ENCODE measurements around the gene TRPM2. TPM values are rescaled to one million over a fixed set of nuclear protein-coding genes. Genes with fewer than 3 reads are reported as not detected.

TRPM2 gene
- total RNA-seq, 1 experiment from 2014 or later, result 0.26 TPM

GRCh38 chr21:44461464-44462001 is 108.1 kb downstream of the TRPM2 start:
- TF ChIP-seq, protein P1, sequence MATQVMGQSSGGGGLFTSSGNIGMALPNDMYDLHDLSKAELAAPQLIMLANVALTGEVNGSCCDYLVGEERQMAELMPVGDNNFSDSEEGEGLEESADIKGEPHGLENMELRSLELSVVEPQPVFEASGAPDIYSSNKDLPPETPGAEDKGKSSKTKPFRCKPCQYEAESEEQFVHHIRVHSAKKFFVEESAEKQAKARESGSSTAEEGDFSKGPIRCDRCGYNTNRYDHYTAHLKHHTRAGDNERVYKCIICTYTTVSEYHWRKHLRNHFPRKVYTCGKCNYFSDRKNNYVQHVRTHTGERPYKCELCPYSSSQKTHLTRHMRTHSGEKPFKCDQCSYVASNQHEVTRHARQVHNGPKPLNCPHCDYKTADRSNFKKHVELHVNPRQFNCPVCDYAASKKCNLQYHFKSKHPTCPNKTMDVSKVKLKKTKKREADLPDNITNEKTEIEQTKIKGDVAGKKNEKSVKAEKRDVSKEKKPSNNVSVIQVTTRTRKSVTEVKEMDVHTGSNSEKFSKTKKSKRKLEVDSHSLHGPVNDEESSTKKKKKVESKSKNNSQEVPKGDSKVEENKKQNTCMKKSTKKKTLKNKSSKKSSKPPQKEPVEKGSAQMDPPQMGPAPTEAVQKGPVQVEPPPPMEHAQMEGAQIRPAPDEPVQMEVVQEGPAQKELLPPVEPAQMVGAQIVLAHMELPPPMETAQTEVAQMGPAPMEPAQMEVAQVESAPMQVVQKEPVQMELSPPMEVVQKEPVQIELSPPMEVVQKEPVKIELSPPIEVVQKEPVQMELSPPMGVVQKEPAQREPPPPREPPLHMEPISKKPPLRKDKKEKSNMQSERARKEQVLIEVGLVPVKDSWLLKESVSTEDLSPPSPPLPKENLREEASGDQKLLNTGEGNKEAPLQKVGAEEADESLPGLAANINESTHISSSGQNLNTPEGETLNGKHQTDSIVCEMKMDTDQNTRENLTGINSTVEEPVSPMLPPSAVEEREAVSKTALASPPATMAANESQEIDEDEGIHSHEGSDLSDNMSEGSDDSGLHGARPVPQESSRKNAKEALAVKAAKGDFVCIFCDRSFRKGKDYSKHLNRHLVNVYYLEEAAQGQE (IDR thresholded peaks at IDR 0.05; ENCODE audit: insufficient read depth in 1 of 2, low read depth in 2 of 2, low read length in 1 of 2), result no peak
- TF ChIP-seq CTCF (IDR thresholded peaks at IDR 0.05), result peak; percentile 42; the same call in 1 of the 2 replicates

GRCh38 chr21:44462086-44462833 is 108.8 kb downstream of the TRPM2 start:
- ChIA-PET POLR2A (no interaction called here), CTCF (no interaction called here)
- no TSS peak for BruUV-seq (replicated peaks)
- DNase-seq (ENCODE audit: low read depth, low spot score) (no peak), ATAC-seq (no peak)
- Histone ChIP-seq H3K9me3 (ENCODE audit: control insufficient read depth, insufficient read depth, low read depth, low read length) (no peaks in the 10 kb centered on the region), H3K27ac (ENCODE audit: low read length) (no peak overlapping the region), H3K36me3 (ENCODE audit: control insufficient read depth, insufficient read depth, low read length) (no peaks in the 10 kb centered on the region), H3K4me1 (ENCODE audit: control insufficient read depth, insufficient read depth, low read length) (no peaks in the 10 kb centered on the region), H3K27me3 (ENCODE audit: control insufficient read depth, insufficient read depth, low read length) (no peaks in the 10 kb centered on the region), H3K4me3 (ENCODE audit: low read depth in 2 of 2, low read length in 2 of 2) (no peak overlapping the region)
- intact Hi-C loops (cut with micrococcal nuclease; ENCODE audit: unreplicated experiment), result no loop called here
- in situ Hi-C loops (cut with HindIII; ENCODE audit: low pct_unique_long_range_greater_than_20kb, low sequenced_read_pairs), result no loop called here
- TF ChIP-seq POLR2AphosphoS5 (IDR thresholded peaks at IDR 0.05; ENCODE audit: low read depth, low read length) (no peak), CTCF (IDR thresholded peaks at IDR 0.05) (no peak), SIN3A (IDR thresholded peaks at IDR 0.05; ENCODE audit: borderline replicate concordance, insufficient read depth, low read depth, low read length) (no peak), TCF7L2 (IDR thresholded peaks at IDR 0.05; ENCODE audit: low read depth, low read length) (no peak)
- TF ChIP-seq, protein P1 (IDR thresholded peaks at IDR 0.05; ENCODE audit: insufficient read depth in 1 of 2, low read depth in 2 of 2, low read length in 1 of 2), result no peak

More at GRCh38 chr21:44461464-44462001, 108.1 kb downstream of the TRPM2 start:
- no peaks in the 10 kb centered on the region for H3K36me3 ChIP-seq (ENCODE audit: control insufficient read depth, insufficient read depth, low read length)
- no peaks in the 10 kb centered on the region for H3K4me1 ChIP-seq (ENCODE audit: control insufficient read depth, insufficient read depth, low read length)
- in situ Hi-C loops (cut with HindIII; ENCODE audit: low pct_unique_long_range_greater_than_20kb, low sequenced_read_pairs), result no loop called here
- intact Hi-C loops (cut with micrococcal nuclease; ENCODE audit: unreplicated experiment), result no loop called here
- ChIA-PET CTCF (interaction anchor here (0.6 kb wide), 1 partner anchor 16 kb away, joined by 3 read pairs; no protein-coding TSS in a partner anchor), POLR2A (no interaction called here)
- no TSS peak for BruUV-seq (replicated peaks)
- no peak overlapping the region for H3K4me3 ChIP-seq (ENCODE audit: low read depth in 2 of 2, low read length in 2 of 2)
- H3K9me3 ChIP-seq (ENCODE audit: control insufficient read depth, insufficient read depth, low read depth, low read length), result no peaks in the 10 kb centered on the region
- ATAC-seq, result peak; percentile 75
- DNase-seq (ENCODE audit: low read depth, low spot score), result no peak
- no peak overlapping the region for H3K27ac ChIP-seq (ENCODE audit: low read length)
- H3K27me3 ChIP-seq (ENCODE audit: control insufficient read depth, insufficient read depth, low read length), result no peaks in the 10 kb centered on the region
